ENCODE results near the gene MYL7. TPM values are rescaled to one million over a fixed set of nuclear protein-coding genes. Genes with fewer than 3 reads are reported as not detected.
A peak's percentile ranks its signal among the peaks of the same experiment; 100 is the strongest.

Gene MYL7
- total and polyA plus RNA-seq, 9 of the 15 experiments (the other 6 are each of a cell fraction or from before 2014, with no cell fraction given) = not detected

GRCh38 chr7:44189993-44190872 is 49.1 kb upstream of the MYL7 start (continued):
- TF ChIP-seq, protein P1, sequence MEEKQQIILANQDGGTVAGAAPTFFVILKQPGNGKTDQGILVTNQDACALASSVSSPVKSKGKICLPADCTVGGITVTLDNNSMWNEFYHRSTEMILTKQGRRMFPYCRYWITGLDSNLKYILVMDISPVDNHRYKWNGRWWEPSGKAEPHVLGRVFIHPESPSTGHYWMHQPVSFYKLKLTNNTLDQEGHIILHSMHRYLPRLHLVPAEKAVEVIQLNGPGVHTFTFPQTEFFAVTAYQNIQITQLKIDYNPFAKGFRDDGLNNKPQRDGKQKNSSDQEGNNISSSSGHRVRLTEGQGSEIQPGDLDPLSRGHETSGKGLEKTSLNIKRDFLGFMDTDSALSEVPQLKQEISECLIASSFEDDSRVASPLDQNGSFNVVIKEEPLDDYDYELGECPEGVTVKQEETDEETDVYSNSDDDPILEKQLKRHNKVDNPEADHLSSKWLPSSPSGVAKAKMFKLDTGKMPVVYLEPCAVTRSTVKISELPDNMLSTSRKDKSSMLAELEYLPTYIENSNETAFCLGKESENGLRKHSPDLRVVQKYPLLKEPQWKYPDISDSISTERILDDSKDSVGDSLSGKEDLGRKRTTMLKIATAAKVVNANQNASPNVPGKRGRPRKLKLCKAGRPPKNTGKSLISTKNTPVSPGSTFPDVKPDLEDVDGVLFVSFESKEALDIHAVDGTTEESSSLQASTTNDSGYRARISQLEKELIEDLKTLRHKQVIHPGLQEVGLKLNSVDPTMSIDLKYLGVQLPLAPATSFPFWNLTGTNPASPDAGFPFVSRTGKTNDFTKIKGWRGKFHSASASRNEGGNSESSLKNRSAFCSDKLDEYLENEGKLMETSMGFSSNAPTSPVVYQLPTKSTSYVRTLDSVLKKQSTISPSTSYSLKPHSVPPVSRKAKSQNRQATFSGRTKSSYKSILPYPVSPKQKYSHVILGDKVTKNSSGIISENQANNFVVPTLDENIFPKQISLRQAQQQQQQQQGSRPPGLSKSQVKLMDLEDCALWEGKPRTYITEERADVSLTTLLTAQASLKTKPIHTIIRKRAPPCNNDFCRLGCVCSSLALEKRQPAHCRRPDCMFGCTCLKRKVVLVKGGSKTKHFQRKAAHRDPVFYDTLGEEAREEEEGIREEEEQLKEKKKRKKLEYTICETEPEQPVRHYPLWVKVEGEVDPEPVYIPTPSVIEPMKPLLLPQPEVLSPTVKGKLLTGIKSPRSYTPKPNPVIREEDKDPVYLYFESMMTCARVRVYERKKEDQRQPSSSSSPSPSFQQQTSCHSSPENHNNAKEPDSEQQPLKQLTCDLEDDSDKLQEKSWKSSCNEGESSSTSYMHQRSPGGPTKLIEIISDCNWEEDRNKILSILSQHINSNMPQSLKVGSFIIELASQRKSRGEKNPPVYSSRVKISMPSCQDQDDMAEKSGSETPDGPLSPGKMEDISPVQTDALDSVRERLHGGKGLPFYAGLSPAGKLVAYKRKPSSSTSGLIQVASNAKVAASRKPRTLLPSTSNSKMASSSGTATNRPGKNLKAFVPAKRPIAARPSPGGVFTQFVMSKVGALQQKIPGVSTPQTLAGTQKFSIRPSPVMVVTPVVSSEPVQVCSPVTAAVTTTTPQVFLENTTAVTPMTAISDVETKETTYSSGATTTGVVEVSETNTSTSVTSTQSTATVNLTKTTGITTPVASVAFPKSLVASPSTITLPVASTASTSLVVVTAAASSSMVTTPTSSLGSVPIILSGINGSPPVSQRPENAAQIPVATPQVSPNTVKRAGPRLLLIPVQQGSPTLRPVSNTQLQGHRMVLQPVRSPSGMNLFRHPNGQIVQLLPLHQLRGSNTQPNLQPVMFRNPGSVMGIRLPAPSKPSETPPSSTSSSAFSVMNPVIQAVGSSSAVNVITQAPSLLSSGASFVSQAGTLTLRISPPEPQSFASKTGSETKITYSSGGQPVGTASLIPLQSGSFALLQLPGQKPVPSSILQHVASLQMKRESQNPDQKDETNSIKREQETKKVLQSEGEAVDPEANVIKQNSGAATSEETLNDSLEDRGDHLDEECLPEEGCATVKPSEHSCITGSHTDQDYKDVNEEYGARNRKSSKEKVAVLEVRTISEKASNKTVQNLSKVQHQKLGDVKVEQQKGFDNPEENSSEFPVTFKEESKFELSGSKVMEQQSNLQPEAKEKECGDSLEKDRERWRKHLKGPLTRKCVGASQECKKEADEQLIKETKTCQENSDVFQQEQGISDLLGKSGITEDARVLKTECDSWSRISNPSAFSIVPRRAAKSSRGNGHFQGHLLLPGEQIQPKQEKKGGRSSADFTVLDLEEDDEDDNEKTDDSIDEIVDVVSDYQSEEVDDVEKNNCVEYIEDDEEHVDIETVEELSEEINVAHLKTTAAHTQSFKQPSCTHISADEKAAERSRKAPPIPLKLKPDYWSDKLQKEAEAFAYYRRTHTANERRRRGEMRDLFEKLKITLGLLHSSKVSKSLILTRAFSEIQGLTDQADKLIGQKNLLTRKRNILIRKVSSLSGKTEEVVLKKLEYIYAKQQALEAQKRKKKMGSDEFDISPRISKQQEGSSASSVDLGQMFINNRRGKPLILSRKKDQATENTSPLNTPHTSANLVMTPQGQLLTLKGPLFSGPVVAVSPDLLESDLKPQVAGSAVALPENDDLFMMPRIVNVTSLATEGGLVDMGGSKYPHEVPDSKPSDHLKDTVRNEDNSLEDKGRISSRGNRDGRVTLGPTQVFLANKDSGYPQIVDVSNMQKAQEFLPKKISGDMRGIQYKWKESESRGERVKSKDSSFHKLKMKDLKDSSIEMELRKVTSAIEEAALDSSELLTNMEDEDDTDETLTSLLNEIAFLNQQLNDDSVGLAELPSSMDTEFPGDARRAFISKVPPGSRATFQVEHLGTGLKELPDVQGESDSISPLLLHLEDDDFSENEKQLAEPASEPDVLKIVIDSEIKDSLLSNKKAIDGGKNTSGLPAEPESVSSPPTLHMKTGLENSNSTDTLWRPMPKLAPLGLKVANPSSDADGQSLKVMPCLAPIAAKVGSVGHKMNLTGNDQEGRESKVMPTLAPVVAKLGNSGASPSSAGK (IDR thresholded peaks at IDR 0.05) = peak; percentile 61
